ENCODE measurements around the gene TTLL7.
"Not testable (repeated sequence)": the region's sequence is repeated elsewhere in the genome, so short reads cannot be mapped to it uniquely, and the experiment has no call there.

Gene TTLL7

GRCh38 chr1:83998205-83998497 is 781 bp downstream of the TTLL7 start:
- DNase-seq (ENCODE audit: low read depth, low spot score): no peak
- no peak overlapping the region for H3K27ac ChIP-seq

- no peak overlapping the region for H3K27ac ChIP-seq
- DNase-seq (ENCODE audit: low read depth, low spot score): no peak
Observed at GRCh38 chr1:83997631-83998030, 1.3 kb downstream of the TTLL7 start.

- DNase-seq (ENCODE audit: low read depth, low spot score): no peak
- H3K27ac ChIP-seq: no peak overlapping the region
Observed at GRCh38 chr1:83996621-83997020, 2.3 kb downstream of the TTLL7 start.

GRCh38 chr1:83996191-83996590 is 2.7 kb downstream of the TTLL7 start:
- no peak for DNase-seq (ENCODE audit: low read depth, low spot score)
- no peak overlapping the region for H3K27ac ChIP-seq

GRCh38 chr1:83995649-83996048 is 3.3 kb downstream of the TTLL7 start:
- H3K27ac ChIP-seq: no peak overlapping the region
- DNase-seq (ENCODE audit: low read depth, low spot score): no peak

GRCh38 chr1:83994111-83994510 is 4.8 kb downstream of the TTLL7 start:
- H3K27ac ChIP-seq: no peak overlapping the region
- DNase-seq (ENCODE audit: low read depth, low spot score): no peak

GRCh38 chr1:83990734-83991133 is 8.2 kb downstream of the TTLL7 start:
- no peak for DNase-seq (ENCODE audit: low read depth, low spot score)
- H3K27ac ChIP-seq: no peak overlapping the region

- no peak overlapping the region for H3K27ac ChIP-seq
- DNase-seq (ENCODE audit: low read depth, low spot score): no peak
Observed at GRCh38 chr1:83985048-83985447, 13.9 kb downstream of the TTLL7 start.

GRCh38 chr1:83983918-83984317 is 15.0 kb downstream of the TTLL7 start:
- DNase-seq (ENCODE audit: low read depth, low spot score); H3K27ac ChIP-seq: not testable (repeated sequence)

- H3K27ac ChIP-seq: no peak overlapping the region
- DNase-seq (ENCODE audit: low read depth, low spot score): no peak
Observed at GRCh38 chr1:83978056-83978455, 20.9 kb downstream of the TTLL7 start.

GRCh38 chr1:83976920-83977319 is 22.0 kb downstream of the TTLL7 start:
- H3K27ac ChIP-seq: no peak overlapping the region
- DNase-seq (ENCODE audit: low read depth, low spot score): no peak

GRCh38 chr1:83970802-83971201 is 28.1 kb downstream of the TTLL7 start:
- no peak for DNase-seq (ENCODE audit: low read depth, low spot score)
- H3K27ac ChIP-seq: no peak overlapping the region

GRCh38 chr1:83970114-83970513 is 28.8 kb downstream of the TTLL7 start:
- H3K27ac ChIP-seq: no peak overlapping the region
- DNase-seq (ENCODE audit: low read depth, low spot score): no peak

- DNase-seq (ENCODE audit: low read depth, low spot score): no peak
- no peak overlapping the region for H3K27ac ChIP-seq
Observed at GRCh38 chr1:83967336-83967735, 31.6 kb downstream of the TTLL7 start.

- DNase-seq (ENCODE audit: low read depth, low spot score): no peak
- no peak overlapping the region for H3K27ac ChIP-seq
Observed at GRCh38 chr1:83964153-83964552, 34.8 kb downstream of the TTLL7 start.

- no peak for DNase-seq (ENCODE audit: low read depth, low spot score)
Observed at GRCh38 chr1:83961571-83962295, 37.2 kb downstream of the TTLL7 start.

GRCh38 chr1:83960669-83961277 is 38.2 kb downstream of the TTLL7 start:
- no peak for DNase-seq (ENCODE audit: low read depth, low spot score)
- H3K27ac ChIP-seq: no peak overlapping the region

More at GRCh38 chr1:83961571-83962295, 37.2 kb downstream of the TTLL7 start:
- no peak overlapping the region for H3K27ac ChIP-seq

GRCh38 chr1:83959824-83960498 is 39.0 kb downstream of the TTLL7 start:
- H3K27ac ChIP-seq: no peak overlapping the region
- DNase-seq (ENCODE audit: low read depth, low spot score): no peak

- DNase-seq (ENCODE audit: low read depth, low spot score): no peak
Observed at GRCh38 chr1:83958704-83959103, 40.2 kb downstream of the TTLL7 start.

GRCh38 chr1:83954166-83954823 is 44.6 kb downstream of the TTLL7 start:
- no peak overlapping the region for H3K27ac ChIP-seq
- DNase-seq (ENCODE audit: low read depth, low spot score): no peak

More at GRCh38 chr1:83958704-83959103, 40.2 kb downstream of the TTLL7 start:
- H3K27ac ChIP-seq: no peak overlapping the region

- no peak for DNase-seq (ENCODE audit: low read depth, low spot score)
- no peak overlapping the region for H3K27ac ChIP-seq
Observed at GRCh38 chr1:83950106-83950661, 48.7 kb downstream of the TTLL7 start.
